Measurements from ENCODE around the gene CUBN. TPM values are rescaled to one million over a fixed set of nuclear protein-coding genes. Genes with fewer than 3 reads are reported as not detected.

CUBN gene
- total RNA-seq, 1 donor from 2014 or later = 2.5 TPM

DNA sequence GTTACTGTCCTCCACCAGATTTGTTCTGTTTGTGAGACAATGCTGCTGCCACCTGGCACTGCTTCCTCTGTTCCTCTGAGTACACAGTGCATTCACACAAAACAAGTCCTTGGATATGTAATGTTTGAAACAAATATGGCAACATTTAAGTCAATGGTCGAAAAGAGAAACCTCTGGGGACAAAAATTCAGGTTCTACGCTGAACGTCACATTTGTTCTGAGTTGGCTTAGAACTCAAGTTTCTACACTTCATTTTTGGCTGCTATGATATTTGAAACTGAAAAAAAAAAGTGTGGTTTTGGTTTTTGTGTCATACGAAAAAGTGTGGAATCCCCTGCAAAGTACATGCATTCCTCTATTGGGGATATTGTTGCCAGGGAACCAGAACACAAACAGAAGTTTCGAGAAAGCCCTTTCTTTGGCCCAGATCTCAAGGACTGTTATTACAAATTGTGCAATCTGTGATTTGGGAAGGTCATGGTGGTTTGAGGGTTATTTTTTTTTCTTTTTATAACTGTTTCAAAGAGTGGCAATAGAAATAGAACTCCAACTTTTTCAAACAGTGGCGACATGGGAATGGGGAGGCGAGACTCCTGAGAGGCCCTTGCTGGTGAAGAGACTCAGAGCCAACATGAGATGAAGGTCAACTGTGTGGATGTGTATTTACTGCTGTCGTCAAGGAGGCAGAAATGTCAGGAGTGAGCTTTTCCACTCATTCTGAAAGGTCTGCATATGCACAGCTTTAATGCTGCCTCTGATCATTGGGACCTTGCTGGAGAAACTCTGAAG is 127.5 kb downstream of the CUBN start:
- Mint-ChIP-seq H3K4me3 (no peak overlapping the region), H3K27ac (no peak overlapping the region), H3K27me3 (peaks cover 7% of the 10 kb centered on the region), H3K9me3 (no peaks in the 10 kb centered on the region), H3K36me3 (ENCODE audit: low read depth) (no peaks in the 10 kb centered on the region), H3K4me1 (no peaks in the 10 kb centered on the region)
- ATAC-seq (ENCODE audit: low read depth) = no peak
- CTCF ChIA-PET = interaction anchor here (0.8 kb wide), 1 partner anchor 104 kb away, joined by 3 read pairs; no protein-coding TSS in a partner anchor
- intact Hi-C loops (cut with micrococcal nuclease) = no loop called here
- POLR2A ChIA-PET = no interaction called here
- no peak for DNase-seq
- TF ChIP-seq, protein P1, sequence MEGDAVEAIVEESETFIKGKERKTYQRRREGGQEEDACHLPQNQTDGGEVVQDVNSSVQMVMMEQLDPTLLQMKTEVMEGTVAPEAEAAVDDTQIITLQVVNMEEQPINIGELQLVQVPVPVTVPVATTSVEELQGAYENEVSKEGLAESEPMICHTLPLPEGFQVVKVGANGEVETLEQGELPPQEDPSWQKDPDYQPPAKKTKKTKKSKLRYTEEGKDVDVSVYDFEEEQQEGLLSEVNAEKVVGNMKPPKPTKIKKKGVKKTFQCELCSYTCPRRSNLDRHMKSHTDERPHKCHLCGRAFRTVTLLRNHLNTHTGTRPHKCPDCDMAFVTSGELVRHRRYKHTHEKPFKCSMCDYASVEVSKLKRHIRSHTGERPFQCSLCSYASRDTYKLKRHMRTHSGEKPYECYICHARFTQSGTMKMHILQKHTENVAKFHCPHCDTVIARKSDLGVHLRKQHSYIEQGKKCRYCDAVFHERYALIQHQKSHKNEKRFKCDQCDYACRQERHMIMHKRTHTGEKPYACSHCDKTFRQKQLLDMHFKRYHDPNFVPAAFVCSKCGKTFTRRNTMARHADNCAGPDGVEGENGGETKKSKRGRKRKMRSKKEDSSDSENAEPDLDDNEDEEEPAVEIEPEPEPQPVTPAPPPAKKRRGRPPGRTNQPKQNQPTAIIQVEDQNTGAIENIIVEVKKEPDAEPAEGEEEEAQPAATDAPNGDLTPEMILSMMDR (IDR thresholded peaks at IDR 0.05) = no peak

GRCh38 chr10:17001297-17001744 is 128.3 kb downstream of the CUBN start:
- Mint-ChIP-seq H3K4me1 (no peaks in the 10 kb centered on the region), H3K36me3 (ENCODE audit: low read depth) (no peaks in the 10 kb centered on the region), H3K27ac (no peak overlapping the region), H3K27me3 (peaks cover 7% of the 10 kb centered on the region), H3K4me3 (no peak overlapping the region), H3K9me3 (no peaks in the 10 kb centered on the region)
- intact Hi-C loops (cut with micrococcal nuclease) = no loop called here
- POLR2A ChIA-PET = no interaction called here
- TF ChIP-seq, protein P1 (IDR thresholded peaks at IDR 0.05) = no peak
- DNase-seq = no peak
- no peak for ATAC-seq (ENCODE audit: low read depth)
- CTCF ChIA-PET = interaction anchor here (0.8 kb wide), 1 partner anchor 105 kb away, joined by 3 read pairs; no protein-coding TSS in a partner anchor

DNA sequence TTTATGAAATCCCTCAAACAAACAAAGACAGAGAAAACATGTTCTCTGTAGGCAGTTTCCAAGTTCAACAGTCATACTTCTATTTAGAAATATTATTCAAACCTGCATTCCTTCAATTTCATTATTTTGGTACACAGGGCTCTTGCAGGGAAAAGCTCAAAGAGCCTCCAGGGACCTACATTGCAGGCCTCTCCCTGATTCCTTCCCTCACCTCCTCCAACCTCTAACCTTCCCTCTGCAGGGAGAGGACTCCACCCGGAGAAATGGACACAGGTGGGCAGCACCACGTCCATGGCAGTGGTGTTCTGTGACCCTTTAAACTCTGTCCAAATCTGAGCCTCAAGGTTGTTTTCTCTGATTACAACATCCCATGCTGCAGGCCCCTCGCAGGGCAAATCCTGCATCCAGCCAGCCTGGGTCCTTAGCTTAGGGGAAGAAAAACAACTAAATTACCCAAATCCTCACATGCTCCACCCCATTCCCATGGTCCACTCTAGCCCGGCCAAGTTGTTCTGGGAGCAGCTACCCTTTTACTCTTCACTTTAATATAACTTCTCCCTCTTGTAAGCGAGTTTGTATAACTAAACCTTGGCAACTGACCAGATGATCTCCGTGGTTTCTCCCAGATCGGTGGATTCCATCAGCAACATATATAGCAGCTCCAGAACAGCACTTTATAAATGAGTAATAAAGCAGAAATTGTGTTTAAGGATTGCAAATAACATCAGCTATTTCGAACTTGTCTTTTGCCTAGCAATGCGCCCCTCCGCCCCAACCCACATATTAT is 129.8 kb downstream of the CUBN start:
- Mint-ChIP-seq H3K9me3 (no peaks in the 10 kb centered on the region), H3K4me3 (no peak overlapping the region), H3K36me3 (ENCODE audit: low read depth) (no peaks in the 10 kb centered on the region), H3K4me1 (peaks cover 2% of the 10 kb centered on the region), H3K27ac (no peak overlapping the region), H3K27me3 (peaks cover 4% of the 10 kb centered on the region)
- CTCF ChIA-PET = no interaction called here
- TF ChIP-seq, protein P1 (IDR thresholded peaks at IDR 0.05) = no peak
- intact Hi-C loops (cut with micrococcal nuclease) = no loop called here
- ATAC-seq (ENCODE audit: low read depth) (no peak), DNase-seq (no peak)
- POLR2A ChIA-PET = no interaction called here

DNA sequence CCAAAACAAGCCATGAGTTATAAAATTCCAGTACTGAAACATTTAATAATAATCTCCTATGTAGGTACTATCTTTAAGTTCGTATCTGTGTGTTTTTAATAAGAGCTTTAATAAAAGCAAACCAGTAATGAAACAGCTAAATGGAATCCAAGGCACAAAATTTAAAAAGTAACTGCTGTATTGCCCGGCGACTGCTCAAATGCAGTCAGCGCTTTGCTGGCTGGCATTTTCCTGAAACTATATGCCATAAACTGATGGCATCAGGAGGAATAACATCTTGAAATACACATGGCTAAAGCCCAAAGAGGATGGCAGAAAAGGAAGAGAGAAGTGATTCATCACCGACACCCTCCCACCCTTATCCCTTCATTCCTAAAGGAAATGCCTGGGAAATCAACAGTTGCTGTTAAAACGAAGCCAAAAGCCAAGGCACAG is 133.1 kb downstream of the CUBN start:
- H3K27me3 Mint-ChIP-seq = peaks cover 8% of the 10 kb centered on the region
- DNase-seq = no peak
- CTCF ChIA-PET = no interaction called here
- POLR2A ChIA-PET = no interaction called here
- H3K36me3 Mint-ChIP-seq (ENCODE audit: low read depth) = no peaks in the 10 kb centered on the region
- peaks cover 2% of the 10 kb centered on the region for H3K4me1 Mint-ChIP-seq
- no peak overlapping the region for H3K27ac Mint-ChIP-seq
- no peaks in the 10 kb centered on the region for H3K9me3 Mint-ChIP-seq
- ATAC-seq (ENCODE audit: low read depth) = no peak
- intact Hi-C loops (cut with micrococcal nuclease) = no loop called here
- TF ChIP-seq, protein P1 (IDR thresholded peaks at IDR 0.05) = no peak
- H3K4me3 Mint-ChIP-seq = no peak overlapping the region

DNA sequence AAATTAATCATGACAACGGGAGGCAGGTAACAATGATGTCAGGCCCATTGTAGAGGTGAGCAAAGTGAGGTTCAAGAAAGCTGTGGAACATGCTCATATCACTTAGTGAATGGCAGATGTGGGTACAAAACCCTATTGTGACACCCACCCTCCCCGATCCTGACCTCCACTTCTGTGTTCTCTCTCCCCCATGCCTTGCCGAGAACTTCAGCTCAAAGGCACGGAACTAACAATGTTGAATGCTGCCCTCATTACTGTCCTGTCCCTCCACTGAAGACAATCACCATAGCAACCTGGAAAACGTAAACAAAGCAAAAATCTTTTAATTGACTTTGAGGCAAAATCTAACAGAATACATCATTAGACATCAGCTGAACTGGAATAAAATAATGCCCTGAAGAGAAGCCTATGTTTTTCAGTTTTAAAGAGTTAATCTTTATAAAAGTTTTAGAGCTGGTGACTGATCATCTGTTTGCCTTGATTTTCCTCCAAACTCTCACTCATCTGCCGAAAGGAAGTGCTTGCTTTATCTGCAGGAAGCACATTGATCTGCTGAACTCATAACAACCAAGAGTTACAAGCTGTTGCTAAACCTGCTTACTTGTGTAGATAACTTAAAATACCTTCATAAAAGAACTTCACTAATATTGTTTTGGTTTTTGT is 133.6 kb downstream of the CUBN start:
- H3K9me3 Mint-ChIP-seq = peaks cover 3% of the 10 kb centered on the region
- ChIA-PET CTCF (no interaction called here), POLR2A (no interaction called here)
- no peak overlapping the region for H3K27ac Mint-ChIP-seq
- TF ChIP-seq, protein P1 (IDR thresholded peaks at IDR 0.05) = no peak
- H3K4me3 Mint-ChIP-seq = no peak overlapping the region
- ATAC-seq (ENCODE audit: low read depth) = no peak
- peaks cover 2% of the 10 kb centered on the region for H3K4me1 Mint-ChIP-seq
- H3K27me3 Mint-ChIP-seq = peaks cover 10% of the 10 kb centered on the region
- intact Hi-C loops (cut with micrococcal nuclease) = no loop called here
- no peaks in the 10 kb centered on the region for H3K36me3 Mint-ChIP-seq (ENCODE audit: low read depth)
- no peak for DNase-seq

All from activated B cell treated with CpG ODN at 0.5 μM for 24 hours (primary cell).